Endometrial microvascular endothelial cells (primary cell): ENCODE data around the gene PVR. TPM values are rescaled to one million over a fixed set of nuclear protein-coding genes. Genes with fewer than 3 reads are reported as not detected.
"Not testable (repeated sequence)": the region's sequence is repeated elsewhere in the genome, so short reads cannot be mapped to it uniquely, and the experiment has no call there.

Source experiments
- in situ Hi-C: cut with HindIII; loops from 2 replicates; pipeline ENCODE4 v1.10.0; 2017; ENCODE audit warnings: low sequenced_read_pairs, low pct_unique_long_range_greater_than_20kb; ENCODE audit errors: inconsistent ontology term
- total RNA-seq: library from RNA; depleted of rRNA; stranded (reverse); fragments of >200 nt; gene quantifications from one replicate; pipeline ENCODE4 v1.2.3, GENCODE V29; 2015; ENCODE audit errors: inconsistent ontology term

PVR gene
- total RNA-seq, 1 donor from 2014 or later: 342 TPM

DNA sequence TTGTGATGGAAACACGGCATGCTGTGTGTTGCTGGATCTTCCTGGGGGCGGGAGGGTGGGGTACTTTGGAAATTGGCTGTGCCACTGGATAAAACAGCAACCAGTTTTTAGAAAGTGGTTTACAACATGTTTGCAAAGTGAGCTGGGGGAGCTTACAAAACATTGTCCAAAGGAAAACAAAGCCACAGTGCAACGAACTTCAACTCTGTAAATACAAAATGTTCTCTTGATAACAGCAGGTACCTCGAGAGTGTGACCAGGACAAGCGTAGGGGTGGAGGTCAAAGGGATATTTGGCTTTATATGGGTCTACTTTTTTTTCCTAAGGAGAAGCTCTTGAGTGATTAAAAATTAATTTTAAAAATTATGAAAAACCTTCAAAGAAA is 27.9 kb upstream of the PVR start:
- in situ Hi-C loops: no loop called here

- in situ Hi-C loops: no loop called here
These were observed 26.4 kb upstream of the PVR start for GRCh38 chr19:44617110-44617880.

DNA sequence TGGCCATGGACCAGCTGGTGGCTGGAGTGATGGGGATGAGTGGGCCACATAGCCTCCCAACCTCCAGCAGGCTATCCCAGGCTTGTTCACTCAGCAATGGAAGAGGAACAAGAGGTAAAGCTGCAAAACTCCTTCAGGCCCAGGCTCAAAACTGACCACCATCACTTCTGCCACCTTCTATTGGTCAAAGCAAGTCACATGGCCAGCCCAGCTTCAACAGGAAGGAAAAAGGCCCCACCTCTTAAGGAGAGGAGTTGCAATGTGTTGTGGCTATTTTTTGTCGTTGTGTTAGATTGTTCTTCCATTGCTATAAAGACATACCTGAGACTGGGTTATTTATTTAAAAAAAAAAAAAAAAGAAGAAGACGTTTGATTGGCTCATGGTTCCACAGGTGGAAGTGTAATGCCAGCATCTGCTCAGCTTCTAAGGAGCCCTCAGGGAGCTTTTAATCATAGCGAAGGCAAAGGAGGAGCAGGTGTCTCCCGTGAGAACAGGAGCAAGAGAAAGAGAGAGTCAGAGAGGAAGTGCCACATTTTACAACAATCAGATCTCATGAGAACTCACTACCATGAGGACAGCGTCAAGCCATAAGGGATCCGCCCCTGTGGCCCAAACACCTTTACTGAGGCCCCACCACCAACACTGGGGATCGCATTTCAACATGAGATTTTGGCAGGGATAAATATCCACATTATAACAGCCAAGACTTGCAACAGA is 24.9 kb upstream of the PVR start:
- in situ Hi-C loops: no loop called here

GRCh38 chr19:44620667-44621066 is 23.0 kb upstream of the PVR start:
- in situ Hi-C loops: no loop called here

DNA sequence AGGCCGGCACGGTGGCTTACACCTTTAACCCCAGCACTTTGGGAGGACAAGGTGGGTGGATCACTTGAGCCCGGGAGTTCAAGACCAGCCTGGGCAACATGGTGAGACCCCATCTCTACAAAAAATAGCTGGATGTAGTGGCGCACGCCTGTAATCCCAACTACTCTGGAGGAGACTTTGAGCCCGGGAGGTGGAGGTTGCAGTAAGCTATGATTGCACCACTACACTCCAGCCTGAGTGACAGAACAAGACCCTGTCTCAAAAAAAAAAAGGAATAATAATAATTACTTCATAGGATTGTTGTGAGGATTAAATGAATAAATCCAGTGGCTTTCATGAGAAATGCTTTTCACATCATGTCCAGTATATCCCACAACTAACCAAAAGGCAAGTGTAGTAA is 22.3 kb upstream of the PVR start:
- in situ Hi-C loops: no loop called here

DNA sequence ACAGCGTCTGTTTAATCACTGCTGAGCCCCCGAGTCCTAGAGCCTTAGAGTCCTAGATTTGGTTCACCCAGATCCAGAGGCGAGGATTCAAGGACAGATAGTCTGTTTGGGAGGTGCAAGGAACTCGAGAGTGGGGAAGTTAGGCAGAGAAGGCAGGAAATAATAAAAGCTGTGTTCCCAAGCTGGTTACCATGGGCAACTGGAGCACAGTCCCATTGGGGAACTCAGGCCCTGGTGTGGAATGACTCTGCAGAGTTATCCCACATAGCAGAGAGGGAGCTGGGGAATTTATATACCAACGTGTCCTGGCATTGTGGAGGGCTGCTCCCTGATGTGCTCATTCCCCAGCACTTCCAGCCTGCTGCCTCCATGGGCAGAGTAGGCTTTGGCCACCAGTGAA is 20.6 kb upstream of the PVR start:
- in situ Hi-C loops: no loop called here

DNA sequence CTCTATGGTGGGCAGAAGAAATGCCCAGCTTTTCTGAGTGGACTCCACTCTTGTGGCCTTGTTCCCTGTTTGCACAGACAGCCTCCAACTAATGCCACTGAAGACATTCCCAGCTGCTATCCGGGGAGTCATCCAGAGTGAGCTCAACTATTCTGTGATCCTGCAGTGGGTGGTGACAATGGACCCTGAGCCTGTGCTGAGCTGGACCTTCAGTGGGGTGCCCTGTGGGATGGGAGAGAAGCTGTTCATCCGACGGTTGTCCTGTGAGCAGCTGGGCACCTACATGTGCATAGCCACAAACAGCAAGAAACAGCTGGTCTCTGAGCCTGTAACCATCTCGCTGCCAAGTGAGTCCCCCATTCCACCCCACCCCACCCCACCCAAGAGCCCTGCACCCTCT is 20.1 kb upstream of the PVR start:
- in situ Hi-C loops: no loop called here

GRCh38 chr19:44624840-44625354 is 18.8 kb upstream of the PVR start:
- in situ Hi-C loops: no loop called here

DNA sequence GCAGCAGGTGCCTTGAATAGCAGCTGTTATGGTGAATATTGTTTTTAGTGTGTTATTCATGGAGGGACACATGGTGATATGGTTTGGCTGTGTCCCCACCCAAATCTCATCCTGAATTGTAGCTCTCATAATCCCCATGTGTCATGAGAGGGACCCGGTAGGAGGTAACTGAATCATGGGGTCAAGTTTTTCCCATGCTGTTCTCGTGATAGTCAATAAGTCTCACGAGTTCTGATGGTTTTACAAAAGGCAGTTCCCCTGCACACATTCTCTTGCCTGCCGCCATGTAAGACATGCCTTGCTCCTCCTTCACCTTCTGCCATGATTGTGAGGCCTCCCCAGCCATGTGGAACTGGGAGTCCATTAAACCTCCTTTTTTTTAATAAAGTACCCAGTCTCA is 18.1 kb upstream of the PVR start:
- in situ Hi-C loops: not testable (repeated sequence)

DNA sequence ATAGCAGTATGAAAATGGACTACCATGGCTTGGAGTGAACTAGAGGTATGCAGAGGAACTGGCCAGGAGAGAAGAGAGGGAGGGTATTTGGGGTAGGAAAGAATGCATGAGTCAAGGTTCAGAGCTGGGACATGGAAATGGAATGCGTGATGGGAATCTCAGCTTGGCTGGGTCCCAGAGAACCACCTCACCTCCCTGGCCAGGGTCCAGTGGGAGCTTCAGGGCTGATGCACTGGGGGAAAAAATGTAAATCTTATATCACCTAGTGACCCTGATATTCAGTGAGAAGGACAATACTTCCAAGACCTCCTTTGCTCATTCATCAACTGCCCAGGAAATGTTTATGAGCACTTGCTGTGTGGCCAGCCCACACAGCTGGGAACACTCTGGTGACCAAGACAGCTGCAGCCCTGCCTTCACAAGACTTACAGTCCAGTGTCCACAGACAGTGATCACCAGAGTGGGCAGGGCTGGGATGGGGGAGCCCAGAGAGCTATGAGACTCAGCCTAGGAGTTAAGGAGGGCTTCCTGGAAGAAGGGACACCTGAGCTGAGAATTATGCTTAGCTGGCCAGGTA is 17.6 kb upstream of the PVR start:
- in situ Hi-C loops: no loop called here

GRCh38 chr19:44627631-44628030 is 16.1 kb upstream of the PVR start:
- in situ Hi-C loops: no loop called here

- in situ Hi-C loops: no loop called here
These were observed 14.9 kb upstream of the PVR start for GRCh38 chr19:44628793-44629192.

DNA sequence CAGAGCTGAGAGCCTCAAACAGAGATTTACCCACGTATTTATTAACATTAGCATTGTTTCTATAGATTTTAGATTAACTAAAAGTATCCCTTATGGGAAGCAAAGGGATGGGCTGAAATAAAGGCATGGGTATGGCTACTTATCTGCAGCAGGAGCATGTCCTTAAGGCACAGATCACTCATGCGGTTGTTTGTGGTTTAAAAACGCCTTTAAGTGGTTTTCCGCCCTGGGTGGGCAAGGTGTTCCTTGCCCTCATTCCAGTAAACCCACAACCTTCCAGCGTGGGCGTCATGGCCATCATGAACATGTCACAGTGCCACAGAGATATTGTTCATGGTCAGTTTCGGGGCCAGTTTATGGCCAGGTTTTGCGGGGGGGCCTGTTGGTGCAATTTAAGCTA is 12.1 kb upstream of the PVR start:
- in situ Hi-C loops: not testable (repeated sequence)

- in situ Hi-C loops: not testable (repeated sequence)
These were observed 9.7 kb upstream of the PVR start for GRCh38 chr19:44634058-44634457.

- in situ Hi-C loops: no loop called here
These were observed 8.9 kb upstream of the PVR start for GRCh38 chr19:44634785-44635184.

- in situ Hi-C loops: no loop called here
These were observed 7.9 kb upstream of the PVR start for GRCh38 chr19:44635581-44636438.

DNA sequence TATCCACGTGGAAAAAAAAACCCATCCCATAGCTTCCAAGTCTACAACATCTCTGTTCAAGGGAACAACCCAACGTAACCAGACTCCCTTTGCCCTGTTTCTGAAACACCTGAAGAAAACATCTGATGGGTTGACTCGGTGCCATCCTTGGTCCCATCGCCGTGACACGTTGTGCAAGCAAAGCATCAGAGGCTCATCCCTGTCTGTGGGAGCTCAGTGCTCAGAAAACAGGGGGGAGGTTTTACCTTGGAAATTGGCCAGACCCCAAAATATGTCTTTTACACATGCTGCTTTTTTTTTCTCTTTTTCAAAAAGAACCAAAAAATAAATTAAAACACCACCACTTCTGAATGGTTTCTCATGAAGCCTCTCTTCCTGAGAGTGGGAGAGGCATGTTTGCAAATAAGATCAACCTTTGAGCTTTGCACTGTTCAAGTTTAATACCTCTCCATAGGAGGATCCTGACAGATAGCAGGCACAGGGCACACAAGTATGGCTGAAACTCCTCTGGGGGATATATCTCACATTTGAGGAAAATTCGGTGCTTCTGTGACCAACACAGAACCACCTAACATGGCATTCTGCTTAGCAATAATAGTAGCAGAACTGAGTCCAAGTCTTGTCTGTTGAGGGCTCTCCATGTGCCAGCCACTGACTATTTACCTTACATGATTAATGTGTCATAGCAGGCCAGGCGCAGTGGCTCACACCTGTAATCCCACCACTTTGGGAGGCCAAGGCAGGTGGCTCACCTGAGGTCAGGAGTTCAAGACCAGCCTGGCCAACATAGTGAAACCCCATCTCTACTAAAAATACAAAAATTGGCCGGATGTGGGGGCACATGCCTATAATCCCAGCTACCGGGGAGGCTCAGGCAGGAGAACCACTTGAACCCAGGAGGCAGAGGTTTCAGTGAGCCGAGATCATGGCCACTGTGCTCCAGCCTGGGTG is 7.0 kb upstream of the PVR start:
- in situ Hi-C loops: no loop called here

- in situ Hi-C loops: no loop called here
These were observed 6.3 kb upstream of the PVR start for GRCh38 chr19:44637390-44637764.
